Astrocyte (in vitro differentiated cells and primary cell): Measurements from ENCODE around the gene GPRC5D.

ENCODE experiments used
- CTCF ChIP-seq: IDR thresholded peaks from 2 replicates; pipeline ENCODE4 v1.5.1; 2011; ENCODE audit warnings: low read depth, mild to moderate bottlenecking, inconsistent platforms, low read length, moderate library complexity; ENCODE audit not compliant: insufficient read depth
- EZH2 ChIP-seq: IDR thresholded peaks from 2 replicates; pipeline ENCODE4 v1.6.1; 2012; ENCODE audit warnings: mild to moderate bottlenecking, low read length, inconsistent platforms; ENCODE audit not compliant: insufficient read depth

DNA sequence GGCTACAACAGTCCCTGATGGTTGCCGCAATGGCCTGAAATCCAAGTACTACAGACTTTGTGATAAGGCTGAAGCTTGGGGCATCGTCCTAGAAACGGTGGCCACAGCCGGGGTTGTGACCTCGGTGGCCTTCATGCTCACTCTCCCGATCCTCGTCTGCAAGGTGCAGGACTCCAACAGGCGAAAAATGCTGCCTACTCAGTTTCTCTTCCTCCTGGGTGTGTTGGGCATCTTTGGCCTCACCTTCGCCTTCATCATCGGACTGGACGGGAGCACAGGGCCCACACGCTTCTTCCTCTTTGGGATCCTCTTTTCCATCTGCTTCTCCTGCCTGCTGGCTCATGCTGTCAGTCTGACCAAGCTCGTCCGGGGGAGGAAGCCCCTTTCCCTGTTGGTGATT, 43.7 kb downstream of the GPRC5D start:
- no peak for TF ChIP-seq CTCF
- TF ChIP-seq EZH2: no peak
